Thyroid gland (tissue), 4 donors: ENCODE measurements around the gene PEPD. TPM values are rescaled to one million over a fixed set of nuclear protein-coding genes. Genes with fewer than 3 reads are reported as not detected.

Experiments used
- DNase-seq, 2 donors: peaks; one replicate each; pipeline ENCODE4 v3.0.0-alpha.2; 2019
- H3K27ac ChIP-seq, 3 donors: fragments of 200-600 bp; sonication (generic); 1 replicate in 2 of 3; 2 replicates in 1 of 3; pipeline ENCODE4 v1.5.1; 2016 to 2019; ENCODE audit warnings: mild to moderate bottlenecking in 1 of 3, moderate library complexity in 1 of 3
- H3K27me3 ChIP-seq: fragments of 200-600 bp; sonication (generic); one replicate; pipeline ENCODE4 v1.5.1; 2019
- H3K36me3 ChIP-seq, 2 donors: fragments of 200-600 bp; sonication (generic); one replicate each; pipeline ENCODE4 v1.5.1; 2016 to 2019
- H3K4me1 ChIP-seq, 2 donors: fragments of 200-600 bp; sonication (generic); one replicate each; pipeline ENCODE4 v1.5.1; 2017 to 2019
- H3K4me3 ChIP-seq, 3 donors: fragments of 200-600 bp; sonication (generic); replicated peaks in 1 of 3; 1 replicate in 2 of 3; 2 replicates in 1 of 3; pipeline ENCODE4 v1.5.1; 2016; ENCODE audit warnings: mild to moderate bottlenecking in 1 of 3
- H3K9me3 ChIP-seq: fragments of 200-600 bp; sonication (generic); one replicate; pipeline ENCODE4 v1.5.1; 2017
- CTCF ChIP-seq, 6 experiments: fragments of 200-600 bp in 3 of 6; fragments of 450-650 bp in 3 of 6; sonication (generic) in 3 of 6; IDR thresholded peaks; one replicate each; pipeline ENCODE4 v1.5.1; 2016 to 2019; ENCODE audit warnings: antibody characterized with exemption in 6 of 6, mild to moderate bottlenecking in 2 of 6, inconsistent platforms in 1 of 6, moderate library complexity in 1 of 6
- POLR2A ChIP-seq, 2 donors: fragments of 450-650 bp; IDR thresholded peaks; one replicate each; pipeline ENCODE4 v1.6.1; 2017; ENCODE audit warnings: antibody characterized with exemption in 2 of 2, mild to moderate bottlenecking in 2 of 2, moderate library complexity in 1 of 2
- WGBS, 2 donors: methylation state at CpG; one replicate each; pipeline ENCODE4 v1.1.5; 2017; 5-methylcytosine and 5-hydroxymethylcytosine counted together
- intact Hi-C: fragments of 100-400 bp; cut with DNase I; formaldehyde crosslinking; loops from one replicate; pipeline ENCODE4 v1.15.1; 2023
- total RNA-seq, 4 donors: library from RNA; depleted of rRNA; stranded (reverse); fragments of >200 nt; gene quantifications; one replicate each; pipeline ENCODE4 v1.2.3, GENCODE V29; 2016

Gene PEPD
- total RNA-seq, 4 donors from 2014 or later, result 76.8 to 121 (median 102) TPM

DNA sequence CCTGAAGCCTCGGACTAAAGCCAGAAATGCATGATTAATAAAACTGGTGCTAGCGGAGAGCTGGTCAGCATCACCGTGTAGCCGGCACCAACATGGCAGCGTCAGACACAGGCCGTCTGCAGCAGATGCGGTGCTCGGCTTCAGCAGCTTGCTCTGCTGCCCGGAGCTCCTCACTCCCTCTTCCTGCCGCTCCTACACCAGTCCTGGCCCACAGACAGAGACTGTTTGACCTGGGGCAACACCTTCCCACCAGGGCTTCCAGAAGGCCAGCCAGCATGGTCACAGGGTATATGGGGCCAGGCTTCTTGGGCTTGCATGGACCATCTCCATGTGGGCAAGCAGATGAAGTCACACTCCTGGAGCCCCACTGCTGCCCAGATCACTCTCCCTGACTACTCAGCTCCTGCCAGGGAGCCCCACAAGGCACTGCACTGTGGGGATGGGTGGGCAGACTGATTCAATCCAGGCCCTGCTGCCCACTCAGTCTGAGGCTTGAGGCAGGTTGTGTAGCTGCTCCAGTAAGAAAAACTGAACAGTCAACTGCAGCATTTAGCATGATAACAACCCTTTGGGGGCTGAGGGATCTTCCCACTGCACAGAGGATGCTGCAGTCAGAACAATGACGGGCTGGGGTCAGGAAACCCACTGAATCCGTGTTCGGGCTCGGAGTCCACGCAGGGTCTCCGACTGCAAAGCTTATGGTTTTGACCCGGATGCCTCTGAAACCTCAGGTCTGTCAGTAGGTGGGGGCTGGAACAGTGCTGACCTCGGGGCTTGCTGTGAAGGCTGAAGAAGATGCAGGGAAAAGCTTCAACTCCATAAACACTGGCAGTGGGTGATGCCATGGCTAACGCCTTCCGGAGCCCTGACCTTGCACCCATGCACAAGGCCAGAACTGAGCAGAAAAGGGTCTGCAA is 102.5 kb downstream of the PEPD start:
- intact Hi-C loops, result loop anchor here (5.0 kb wide), 1 partner anchor 353 kb away; no protein-coding TSS in a partner anchor
- no peak for TF ChIP-seq CTCF (IDR thresholded peaks at IDR 0.05)
- no peak for TF ChIP-seq POLR2A (IDR thresholded peaks at IDR 0.05)

DNA sequence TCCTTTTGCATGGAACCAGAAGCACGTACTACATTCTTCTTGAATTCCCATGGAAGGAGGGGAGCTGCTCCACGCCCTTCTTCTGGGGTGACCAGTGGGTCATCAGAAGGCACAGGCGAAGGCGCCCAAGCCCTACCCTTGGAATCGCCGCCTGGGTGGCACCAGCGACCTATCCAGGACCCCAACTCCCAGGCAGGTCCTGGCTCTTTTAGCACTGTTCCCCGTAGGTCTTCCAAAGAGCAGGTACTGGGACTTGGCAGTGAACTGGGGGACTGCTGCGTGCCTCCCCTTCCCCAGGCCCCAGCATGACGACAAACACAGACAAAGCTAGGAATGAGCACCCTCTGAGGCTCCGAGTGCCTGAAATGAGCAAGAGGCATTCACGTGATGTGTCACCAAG is 103.1 kb downstream of the PEPD start:
- WGBS, 2 donors, result 93 to 95% methylated on average over 11 of the region's 12 CpGs
- no peaks in the 10 kb centered on the region for H3K4me1 ChIP-seq
- H3K27me3 ChIP-seq, result no peaks in the 10 kb centered on the region
- no peak for TF ChIP-seq CTCF (IDR thresholded peaks at IDR 0.05)
- no peak for TF ChIP-seq POLR2A (IDR thresholded peaks at IDR 0.05)
- intact Hi-C loops, result loop anchor here (5.0 kb wide), 1 partner anchor 354 kb away; no protein-coding TSS in a partner anchor
- DNase-seq, result no peak
- no peak overlapping the region for H3K4me3 ChIP-seq
- no peak overlapping the region for H3K27ac ChIP-seq
- no peaks in the 10 kb centered on the region for H3K9me3 ChIP-seq
- no peaks in the 10 kb centered on the region for H3K36me3 ChIP-seq

More for the DNA sequence above, 102.5 kb downstream of the PEPD start:
- no peaks in the 10 kb centered on the region for H3K9me3 ChIP-seq
- no peaks in the 10 kb centered on the region for H3K4me1 ChIP-seq
- H3K36me3 ChIP-seq, result no peaks in the 10 kb centered on the region
- H3K27me3 ChIP-seq, result no peaks in the 10 kb centered on the region
- H3K27ac ChIP-seq, result no peak overlapping the region
- DNase-seq, result no peak
- WGBS, 2 donors, result 85 to 93% methylated on average over 11 to 20 of the region's 20 CpGs
- no peak overlapping the region for H3K4me3 ChIP-seq

GRCh38 chr19:33417751-33418150 is 103.8 kb downstream of the PEPD start:
- DNase-seq, result no peak
- Histone ChIP-seq H3K9me3 (no peaks in the 10 kb centered on the region), H3K27me3 (no peaks in the 10 kb centered on the region), H3K4me3 (no peak overlapping the region), H3K27ac (no peak overlapping the region), H3K4me1 (no peaks in the 10 kb centered on the region), H3K36me3 (no peaks in the 10 kb centered on the region)
- 92% methylated on average over 14 of the region's 14 CpGs for WGBS, 2 donors
- TF ChIP-seq POLR2A (IDR thresholded peaks at IDR 0.05) (no peak), CTCF (IDR thresholded peaks at IDR 0.05) (no peak)
- intact Hi-C loops, result loop anchor here (5.0 kb wide), 1 partner anchor 355 kb away; no protein-coding TSS in a partner anchor

DNA sequence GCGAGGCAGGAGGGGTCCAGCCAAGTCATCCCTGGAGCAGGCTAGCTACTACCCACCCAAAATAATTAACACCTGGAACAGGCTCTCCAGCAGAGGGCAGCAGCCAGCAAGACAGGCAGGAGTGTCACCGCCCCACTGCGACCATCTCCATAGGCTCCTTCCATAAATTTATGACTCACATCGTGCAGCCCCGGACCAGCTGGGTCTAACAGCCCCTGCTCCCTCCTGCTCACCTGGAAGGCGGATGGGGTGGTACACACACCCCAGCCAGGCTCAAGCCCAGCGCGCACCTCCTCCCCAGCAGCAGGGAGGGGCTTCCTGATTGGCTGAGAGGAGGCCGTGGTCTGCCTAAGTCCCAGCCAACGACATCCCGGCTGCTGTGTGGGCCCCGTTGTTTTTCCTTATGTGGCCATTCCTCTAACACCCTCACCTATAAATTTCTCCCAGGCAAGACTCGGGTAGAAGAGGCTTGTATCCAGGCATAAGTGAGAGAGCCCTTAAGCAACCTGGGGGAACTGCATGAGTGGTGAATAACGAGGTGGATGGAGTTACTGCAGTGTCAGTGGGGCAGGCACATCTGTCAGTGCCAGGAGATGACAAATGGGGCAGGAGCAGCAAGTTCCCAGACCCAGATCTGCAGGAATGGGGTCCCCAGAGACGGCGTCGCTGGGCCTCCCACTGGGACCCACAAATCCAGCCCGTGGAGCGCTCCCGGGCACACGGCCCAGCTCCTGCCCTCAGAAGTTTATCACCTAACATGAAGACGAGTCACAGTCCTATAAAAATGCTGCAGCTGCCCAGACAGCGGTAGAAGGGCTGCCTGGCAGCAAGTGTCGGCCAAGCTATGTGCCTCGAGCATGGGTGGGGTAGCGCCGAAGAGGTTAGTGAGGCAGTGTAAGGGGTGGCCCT is 105.0 kb downstream of the PEPD start:
- WGBS, 2 donors, result 51 to 60% methylated on average over 20 to 22 of the region's 27 CpGs
- intact Hi-C loops, result loop anchor here (5.0 kb wide), 1 partner anchor 356 kb away; no protein-coding TSS in a partner anchor
- peak; percentile 61 to 67 for DNase-seq
- Histone ChIP-seq H3K9me3 (no peaks in the 10 kb centered on the region), H3K36me3 (no peaks in the 10 kb centered on the region), H3K4me3 (no peak overlapping the region), H3K27me3 (no peaks in the 10 kb centered on the region), H3K4me1 (no peaks in the 10 kb centered on the region), H3K27ac (no peak overlapping the region)
- peak; percentile 21 to 67 (median 40) for TF ChIP-seq CTCF (IDR thresholded peaks at IDR 0.05)
- TF ChIP-seq POLR2A (IDR thresholded peaks at IDR 0.05), result no peak
